DLD1 (cell line): Measurements from ENCODE around the gene MC1R.
"Not testable (repeated sequence)": the region's sequence is repeated elsewhere in the genome, so short reads cannot be mapped to it uniquely, and the experiment has no call there.

Source experiments
- in situ Hi-C: cut with HindIII; loops from 2 replicates; pipeline ENCODE4 v1.10.0; 2017; ENCODE audit warnings: low sequenced_read_pairs

MC1R gene

DNA sequence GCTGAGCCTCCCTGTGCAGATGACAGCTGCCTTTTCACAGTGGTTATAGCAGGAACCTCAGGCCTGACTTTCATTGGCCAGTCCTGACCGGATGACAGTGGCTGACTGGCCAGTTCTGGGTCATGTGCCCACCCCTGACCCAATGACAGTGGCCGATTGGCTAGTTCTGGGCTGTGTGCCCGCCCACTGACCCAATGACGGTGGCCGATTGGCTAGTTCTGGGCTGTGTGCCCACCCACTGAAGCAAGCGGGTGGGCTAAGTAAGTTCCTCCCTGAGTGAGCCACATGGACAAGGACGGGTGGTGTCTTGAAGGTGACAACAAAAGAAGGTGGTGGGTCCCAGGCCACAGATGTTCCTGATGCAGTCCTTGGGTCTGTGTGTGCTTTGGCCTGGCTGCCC is 39.4 kb downstream of the MC1R start:
- in situ Hi-C loops = no loop called here

DNA sequence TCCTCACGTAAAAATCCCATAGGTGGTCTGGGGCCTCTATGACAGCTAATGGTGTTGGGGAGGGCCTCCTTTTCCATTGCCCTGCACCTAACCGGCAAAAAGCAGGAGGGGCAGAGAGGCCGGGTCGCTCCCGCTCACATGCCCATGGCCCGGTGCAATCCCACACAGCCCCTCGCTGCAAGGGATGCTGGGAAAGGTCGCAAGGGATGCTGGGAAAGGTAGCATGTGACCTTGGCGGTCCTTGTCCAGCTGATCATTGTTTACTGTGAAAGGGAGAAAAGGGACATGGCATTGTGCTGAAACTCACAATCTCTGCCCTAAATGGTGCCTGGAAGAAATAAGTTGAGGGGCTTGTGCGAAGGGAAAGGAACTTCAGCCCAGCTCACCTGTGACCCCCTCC is 39.9 kb downstream of the MC1R start:
- in situ Hi-C loops = no loop called here

DNA sequence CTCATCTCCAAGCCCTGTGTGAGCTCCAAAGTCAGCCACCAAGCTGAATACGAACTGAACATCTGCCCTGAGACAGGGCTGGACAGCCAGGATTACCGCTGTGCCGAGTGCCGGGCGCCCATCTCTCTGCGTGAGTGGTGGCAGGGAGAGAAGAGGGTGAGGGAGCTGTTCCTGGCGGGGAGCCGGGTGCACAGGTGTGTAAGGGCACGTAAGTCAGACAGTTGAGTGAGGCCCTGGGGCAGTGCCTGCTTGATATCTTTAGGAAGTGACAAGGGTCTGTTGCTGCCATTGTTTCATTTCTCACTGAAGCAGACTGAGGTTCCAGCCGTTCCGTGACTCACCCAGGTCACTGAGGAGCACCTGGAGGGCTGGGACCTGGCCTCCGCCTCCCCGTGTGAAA is 42.3 kb downstream of the MC1R start:
- in situ Hi-C loops = no loop called here

DNA sequence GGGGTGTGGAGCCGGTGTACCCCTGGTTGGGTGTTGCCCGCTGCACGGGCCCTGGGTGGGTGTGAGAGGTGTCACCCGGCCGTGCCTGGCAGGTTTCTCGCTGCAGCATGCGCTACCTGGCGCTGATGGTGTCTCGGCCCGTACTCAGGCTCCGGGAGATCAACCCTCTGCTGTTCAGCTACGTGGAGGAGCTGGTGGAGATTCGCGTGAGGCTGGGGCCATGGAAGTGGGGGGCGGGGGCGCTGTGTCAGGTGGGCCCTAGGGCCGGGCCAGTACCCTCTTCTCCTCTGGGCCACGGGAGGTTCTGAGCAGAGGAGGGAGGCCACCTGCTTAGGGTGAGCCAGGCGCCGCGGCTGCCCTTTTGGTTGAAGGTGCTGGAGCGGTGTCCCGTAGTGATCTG is 43.3 kb downstream of the MC1R start:
- in situ Hi-C loops = no loop called here

DNA sequence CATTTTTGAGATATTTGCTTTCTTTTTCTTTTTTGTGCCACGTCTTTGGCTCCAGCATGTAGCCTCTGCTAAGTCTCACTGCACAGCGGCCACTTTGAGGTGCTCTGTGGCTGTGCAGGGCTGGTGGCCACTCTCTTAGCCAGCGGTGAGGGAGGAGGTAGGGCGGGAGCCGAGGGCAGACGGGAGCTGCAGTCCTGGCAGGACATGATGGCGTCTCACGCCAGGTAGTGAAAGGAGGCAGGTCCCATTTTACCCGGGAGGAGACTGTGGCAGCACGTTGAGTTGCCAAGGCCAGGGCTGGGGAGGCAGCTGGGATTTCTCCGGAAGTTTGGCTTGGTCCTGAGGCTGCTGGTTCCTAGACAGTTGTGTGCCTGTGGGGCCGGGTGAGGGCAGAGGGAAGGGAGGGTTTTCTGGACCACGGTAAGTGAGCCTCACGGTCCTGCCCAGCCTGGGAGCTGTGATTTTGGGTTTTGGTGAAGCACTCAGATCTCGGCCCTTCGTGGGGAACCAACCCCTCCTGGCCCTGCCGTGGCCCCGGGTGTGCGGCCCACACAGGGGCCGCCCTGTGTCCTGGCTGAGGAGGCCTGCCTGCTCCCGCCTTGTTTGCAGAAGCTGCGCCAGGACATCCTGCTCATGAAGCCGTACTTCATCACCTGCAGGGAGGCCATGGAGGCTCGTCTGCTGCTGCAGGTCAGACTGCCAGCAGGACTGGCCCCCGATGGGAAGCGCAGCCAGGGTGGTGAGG is 44.3 kb downstream of the MC1R start:
- in situ Hi-C loops = no loop called here

DNA sequence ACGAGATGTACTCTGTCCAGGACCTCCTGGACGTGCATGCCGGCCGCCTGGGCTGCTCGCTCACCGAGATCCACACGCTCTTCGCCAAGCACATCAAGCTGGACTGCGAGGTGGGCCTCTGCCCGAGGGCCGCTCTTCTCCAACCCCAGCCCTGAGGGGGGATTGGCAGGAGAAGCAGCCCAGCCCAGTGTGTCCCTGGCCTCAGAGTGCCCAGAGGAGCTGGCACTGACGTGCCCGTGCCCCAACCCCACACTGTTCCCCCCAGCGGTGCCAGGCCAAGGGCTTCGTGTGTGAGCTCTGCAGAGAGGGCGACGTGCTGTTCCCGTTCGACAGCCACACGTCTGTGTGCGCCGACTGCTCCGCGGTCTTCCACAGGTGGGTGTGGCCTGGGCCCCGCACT is 45.5 kb downstream of the MC1R start:
- in situ Hi-C loops = no loop called here

DNA sequence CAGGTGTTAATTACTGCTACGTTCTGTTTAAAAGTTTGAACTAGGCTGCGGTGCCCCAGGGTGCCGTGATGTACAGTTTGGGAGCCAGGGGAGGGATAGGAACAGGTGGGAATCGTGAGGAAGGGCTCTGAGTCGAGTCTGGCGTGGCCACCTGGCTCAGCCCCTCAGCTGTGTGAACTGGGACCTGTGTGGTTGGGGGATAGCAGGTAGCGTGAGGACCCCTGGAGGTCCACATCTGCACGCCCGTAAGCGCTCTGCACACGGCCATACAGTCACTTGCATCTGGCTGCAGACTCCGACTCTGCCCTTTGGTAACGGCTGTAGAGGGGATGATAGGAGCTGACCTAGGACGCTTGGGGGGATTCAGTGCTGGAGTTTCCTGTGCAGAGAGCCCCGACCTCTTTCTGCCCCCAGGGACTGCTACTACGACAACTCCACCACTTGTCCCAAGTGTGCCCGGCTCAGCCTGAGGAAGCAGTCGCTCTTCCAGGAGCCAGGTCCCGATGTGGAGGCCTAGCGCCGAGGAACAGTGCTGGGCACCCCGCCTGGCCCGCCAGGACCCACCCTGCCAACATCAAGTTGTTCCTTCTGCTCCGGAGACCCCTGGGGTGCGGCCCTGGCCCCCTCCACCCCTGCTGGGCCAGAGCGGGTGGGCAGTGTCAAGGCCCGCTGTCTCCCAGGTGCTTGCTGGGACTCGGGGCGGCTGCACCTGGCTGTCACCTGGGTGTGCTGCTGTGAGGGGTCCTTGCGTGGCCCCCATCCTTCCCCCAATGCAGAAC is 47.0 kb downstream of the MC1R start:
- in situ Hi-C loops = no loop called here

DNA sequence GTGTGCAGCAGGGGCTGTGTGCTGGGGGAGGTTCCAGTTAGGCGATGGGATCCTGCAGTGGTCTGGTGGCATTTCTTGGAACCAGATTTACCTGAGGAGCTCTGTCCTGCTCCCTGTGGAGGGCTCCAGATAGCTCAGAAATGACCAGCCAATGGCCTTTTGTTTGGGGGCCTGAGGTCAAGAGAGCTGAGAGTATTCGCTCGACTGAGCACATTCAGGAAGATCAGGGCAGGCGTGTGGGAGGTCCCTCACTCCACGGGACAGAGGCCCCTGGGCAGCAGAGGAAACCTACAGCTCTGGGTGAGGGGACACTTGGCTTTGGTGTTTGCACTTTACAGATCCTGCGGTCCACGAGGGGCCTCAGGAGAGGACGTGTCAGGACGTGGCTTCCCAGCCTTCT is 48.1 kb downstream of the MC1R start:
- in situ Hi-C loops = no loop called here

DNA sequence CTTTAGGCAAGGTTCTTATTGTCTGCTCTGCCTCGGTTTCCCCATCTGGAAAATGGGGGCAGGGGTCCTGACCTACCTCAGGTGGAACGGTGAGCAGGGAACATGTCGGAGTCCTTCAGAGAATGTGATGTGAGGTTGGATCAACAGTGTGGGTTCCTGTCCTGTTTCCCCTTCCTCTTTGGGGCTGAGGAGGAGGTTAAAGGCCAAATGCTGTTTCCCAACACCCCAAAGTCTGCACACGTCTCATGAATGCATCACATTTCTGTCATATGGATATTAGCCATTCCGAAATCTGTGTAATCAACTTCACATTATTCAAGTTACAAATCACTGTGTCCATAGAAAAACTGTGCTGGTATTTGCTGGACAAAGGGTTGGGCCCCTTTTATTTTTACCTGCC is 48.8 kb downstream of the MC1R start:
- in situ Hi-C loops = not testable (repeated sequence)

DNA sequence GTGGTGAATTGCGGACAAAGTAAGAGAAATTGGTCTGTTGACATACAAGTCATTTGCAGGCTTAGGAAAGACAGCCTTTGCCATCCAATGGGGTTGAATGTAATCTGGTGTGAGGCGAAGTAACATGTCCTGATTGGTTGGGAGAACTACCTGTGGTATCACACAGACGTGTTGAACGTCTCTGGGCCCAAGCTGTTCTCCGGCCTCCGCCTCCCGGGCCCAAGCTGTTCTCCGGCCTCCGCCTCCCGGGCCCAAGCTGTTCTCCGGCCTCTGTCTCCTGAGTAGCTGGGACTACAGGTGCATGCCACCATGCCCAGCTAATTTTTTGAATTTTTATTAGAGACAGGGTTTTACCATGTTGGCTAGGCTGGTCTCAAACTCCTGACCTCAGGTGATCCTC is 49.4 kb downstream of the MC1R start:
- in situ Hi-C loops = not testable (repeated sequence)

DNA sequence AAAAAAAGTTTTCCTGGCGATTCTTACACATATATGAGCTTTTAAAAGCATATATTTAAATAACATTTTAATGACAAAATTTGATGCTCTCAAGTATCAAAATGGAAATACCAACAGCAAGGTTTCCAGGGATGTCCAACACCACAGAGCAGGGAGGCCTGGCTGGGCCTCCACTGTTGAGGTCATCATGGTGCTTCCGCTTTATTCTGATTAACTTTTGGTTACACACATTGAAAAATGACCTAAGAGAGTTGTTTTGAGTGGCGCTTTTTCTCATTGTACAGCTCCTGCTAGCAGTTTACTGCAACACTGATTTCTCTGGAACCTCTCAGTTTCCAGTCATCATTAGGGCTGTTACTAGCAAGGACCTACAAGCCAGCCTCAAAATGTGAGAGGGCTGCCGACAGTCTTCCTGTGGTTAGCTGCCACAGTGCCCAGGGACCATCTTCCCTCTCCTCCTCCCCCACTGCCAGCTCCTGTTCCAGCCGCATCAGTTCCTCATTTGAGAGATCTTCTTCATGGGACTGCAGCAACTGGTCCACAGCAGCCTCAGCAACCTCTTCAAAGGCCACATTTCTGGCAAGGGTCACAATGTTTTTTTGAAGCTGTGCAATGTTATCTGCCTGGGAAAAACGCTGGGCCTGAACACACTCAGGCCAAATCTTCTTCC is 51.2 kb downstream of the MC1R start:
- in situ Hi-C loops = no loop called here
